GM21576 (cell line): Measurements from ENCODE around the gene SURF4.

Experiments used
- ATAC-seq: cut with Tn5 transposase; IDR thresholded peaks from one replicate; pipeline ENCODE4 v1.9.1; 2021; ENCODE audit warnings: mild to moderate bottlenecking, moderate library complexity; ENCODE audit not compliant: unreplicated experiment

SURF4 gene

GRCh38 chr9:133375724-133376654 is at the start of gene SURF4, which contains the start of gene STKLD1:
SURF4 (minus strand) TSS chr9:133376060; CDS start chr9:133375969, 91 bp downstream.
STKLD1 (plus strand) TSS chr9:133376366; CDS start chr9:133376474, 108 bp downstream.
- peak; percentile 87 for ATAC-seq

DNA sequence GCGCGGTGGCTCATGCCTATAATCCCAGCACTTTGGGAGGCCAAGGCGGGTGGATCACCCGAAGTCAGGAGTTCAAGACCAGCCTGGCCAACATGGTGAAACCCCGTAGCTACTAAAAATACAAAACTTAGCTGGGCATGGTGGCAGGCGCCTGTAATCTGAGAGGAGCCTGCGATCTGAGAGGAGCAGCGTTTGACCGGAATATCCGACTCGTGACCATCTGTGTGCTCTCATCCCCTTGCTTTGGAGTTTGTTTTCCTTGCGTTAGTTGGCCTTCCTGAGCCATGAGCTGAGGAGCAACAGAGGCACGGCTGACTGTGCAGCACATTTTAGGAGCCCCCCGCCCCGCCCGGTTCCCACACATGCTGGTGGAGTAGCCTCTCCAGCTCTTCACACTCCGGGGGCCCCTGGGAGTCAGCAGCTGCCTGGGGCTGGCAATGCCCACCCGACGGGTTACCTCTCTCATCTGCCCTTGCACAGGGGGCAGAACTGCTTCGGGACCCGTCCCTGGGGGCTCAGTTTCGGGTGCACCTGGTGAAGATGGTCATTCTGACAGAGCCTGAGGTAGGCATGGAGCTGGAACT is 49.3 kb upstream of the SURF4 start:
- no peak for ATAC-seq

DNA sequence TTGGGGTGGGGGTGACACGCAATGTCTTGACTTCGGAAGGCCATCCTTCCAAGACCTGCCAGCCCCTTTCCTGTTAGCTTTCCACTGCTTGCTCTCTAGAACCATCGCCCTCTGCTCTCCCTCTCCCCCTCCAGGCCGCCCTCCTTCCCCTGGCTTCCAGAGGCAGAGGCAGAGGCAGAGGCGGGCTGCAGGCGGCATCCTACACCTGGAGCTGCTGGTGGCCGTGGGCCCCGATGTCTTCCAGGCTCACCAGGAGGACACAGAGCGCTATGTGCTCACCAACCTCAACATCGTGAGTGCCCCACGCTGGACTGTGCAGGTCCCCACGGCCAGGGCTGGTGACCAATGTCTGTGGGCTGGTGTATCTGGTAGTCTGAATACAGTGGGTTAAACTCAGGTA is 48.3 kb upstream of the SURF4 start:
- no peak for ATAC-seq

GRCh38 chr9:133423216-133423615 is 47.4 kb upstream of the SURF4 start:
- no peak for ATAC-seq

GRCh38 chr9:133421615-133422542 is 46.0 kb upstream of the SURF4 start, which contains the start of gene ADAMTS13:
ADAMTS13 (plus strand) TSS chr9:133422367; CDS start chr9:133422444, 77 bp downstream.
- no peak for ATAC-seq

- no peak for ATAC-seq
Observed at GRCh38 chr9:133420392-133420827, 44.5 kb upstream of the SURF4 start.

DNA sequence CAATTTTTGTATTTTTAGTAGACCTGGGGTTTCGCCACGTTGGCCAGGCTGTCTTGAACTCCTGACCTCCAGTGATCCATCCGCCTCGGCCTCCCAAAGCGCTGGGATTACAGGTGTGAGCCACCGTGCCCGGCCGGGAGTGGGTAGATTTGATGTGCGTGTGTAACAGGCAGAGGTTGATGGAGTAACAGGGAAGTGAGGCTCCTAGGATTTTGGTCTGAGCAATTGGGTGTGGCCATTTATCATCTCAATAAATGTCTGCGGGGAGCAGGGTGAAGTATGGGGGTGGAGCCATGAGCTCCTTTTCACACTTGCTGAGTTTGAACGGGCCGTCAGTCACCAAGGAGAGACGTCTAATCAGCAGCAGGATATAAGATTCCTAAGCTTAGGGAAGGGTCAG is 43.1 kb upstream of the SURF4 start:
- no peak for ATAC-seq

DNA sequence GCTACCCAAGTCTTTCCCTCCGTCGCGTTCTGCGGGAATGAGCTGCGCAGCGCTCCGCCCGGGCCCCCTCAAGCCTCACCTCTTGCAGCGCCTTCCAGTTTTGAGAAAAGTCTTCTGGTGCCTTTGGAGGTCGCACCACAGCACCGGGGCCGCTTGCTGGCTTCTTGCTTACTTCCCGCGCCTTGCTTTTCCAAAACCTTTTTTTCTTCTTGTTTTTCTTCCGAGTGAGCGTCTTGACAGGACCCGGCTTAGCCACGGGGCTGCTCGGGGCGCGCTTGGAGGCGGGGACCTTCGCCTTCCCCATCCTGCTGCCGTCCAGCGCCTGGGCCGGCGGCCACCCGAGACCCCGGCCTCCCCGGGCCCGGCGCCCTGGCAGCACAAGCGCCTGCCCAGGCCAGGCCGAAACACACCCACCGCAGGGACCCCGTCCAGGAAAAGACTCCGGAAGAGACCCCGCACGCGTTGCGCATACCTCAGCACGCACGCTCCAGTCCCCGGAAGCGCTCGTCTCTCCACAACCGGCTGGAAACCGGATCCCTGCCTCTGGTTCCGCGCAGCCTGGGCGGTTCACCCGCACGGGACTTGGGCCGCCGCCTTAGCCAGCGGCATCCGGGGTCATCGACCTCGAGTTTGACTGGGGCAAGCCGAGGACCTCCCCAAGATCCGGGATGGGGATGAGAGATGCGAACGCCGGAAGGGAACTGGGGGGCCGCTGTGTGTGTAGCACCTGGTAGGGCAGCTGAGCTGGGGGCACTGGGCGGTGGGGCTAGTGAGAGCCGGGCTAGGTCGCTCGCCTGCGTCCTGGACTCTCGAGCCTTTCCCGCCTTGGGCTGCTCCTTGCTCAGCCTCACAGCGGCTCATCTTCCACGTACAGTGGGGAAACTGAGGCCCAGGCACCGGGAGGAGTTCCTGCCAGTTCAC is 41.9 kb upstream of the SURF4 start, which contains the start of gene REXO4:
REXO4 (minus strand) TSS at position 470 of the 921 bp plus-strand sequence; CDS start at position 304, 166 bp downstream.
- ATAC-seq = peak; percentile 57

GRCh38 chr9:133415170-133415569 is 39.3 kb upstream of the SURF4 start:
- ATAC-seq = no peak

DNA sequence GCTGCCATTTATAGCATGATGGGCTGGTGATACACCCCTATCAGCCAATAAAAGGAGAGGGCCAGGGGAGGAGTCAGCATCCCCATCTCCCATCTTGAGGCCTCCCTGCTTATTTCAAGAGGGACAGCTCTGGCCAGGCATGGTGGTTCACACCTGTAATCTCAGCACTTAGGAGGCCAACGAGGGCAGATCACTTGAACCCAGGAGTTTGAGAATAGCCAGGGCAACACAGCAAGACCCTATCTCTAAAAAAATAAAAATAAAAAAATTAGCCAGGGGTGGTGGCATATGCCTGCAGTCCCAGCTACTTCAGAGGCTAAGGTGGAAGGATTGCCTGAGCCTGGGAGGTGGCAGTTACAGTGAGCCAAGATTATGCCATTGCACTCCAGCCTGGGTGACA is 32.2 kb upstream of the SURF4 start:
- ATAC-seq = no peak

- ATAC-seq = no peak
Observed at GRCh38 chr9:133406480-133407307, 30.8 kb upstream of the SURF4 start.

GRCh38 chr9:133405508-133406438 is 29.9 kb upstream of the SURF4 start:
- ATAC-seq = no peak

DNA sequence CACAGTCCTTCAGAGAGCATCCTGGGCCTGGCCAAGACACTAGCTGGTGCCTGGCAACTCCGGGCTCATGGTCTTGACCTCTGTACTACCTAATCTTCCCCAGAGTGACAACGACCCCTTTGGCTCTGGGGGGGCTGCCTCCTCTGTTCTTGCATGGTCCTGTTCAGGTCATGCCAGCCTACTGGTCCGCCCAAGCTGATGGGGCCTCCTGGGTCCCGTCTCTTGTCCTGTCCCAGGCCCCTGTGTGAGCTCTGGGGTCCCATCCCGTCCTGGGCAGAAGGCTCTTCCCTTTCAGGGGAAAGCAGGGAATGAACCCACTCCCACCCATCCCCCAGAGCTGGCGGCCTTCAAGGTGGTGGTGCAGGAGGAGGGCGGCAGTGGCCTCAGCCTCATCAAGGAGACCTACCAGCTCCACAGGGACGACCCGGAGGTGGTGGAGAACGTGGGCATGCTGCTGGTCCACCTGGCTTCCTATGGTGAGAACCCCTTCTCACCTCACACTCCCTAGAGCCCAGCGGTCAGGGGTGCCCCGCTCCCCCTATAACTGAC is 28.7 kb upstream of the SURF4 start:
- ATAC-seq = no peak

- no peak for ATAC-seq
Observed at GRCh38 chr9:133403766-133404453, 28.1 kb upstream of the SURF4 start.

DNA sequence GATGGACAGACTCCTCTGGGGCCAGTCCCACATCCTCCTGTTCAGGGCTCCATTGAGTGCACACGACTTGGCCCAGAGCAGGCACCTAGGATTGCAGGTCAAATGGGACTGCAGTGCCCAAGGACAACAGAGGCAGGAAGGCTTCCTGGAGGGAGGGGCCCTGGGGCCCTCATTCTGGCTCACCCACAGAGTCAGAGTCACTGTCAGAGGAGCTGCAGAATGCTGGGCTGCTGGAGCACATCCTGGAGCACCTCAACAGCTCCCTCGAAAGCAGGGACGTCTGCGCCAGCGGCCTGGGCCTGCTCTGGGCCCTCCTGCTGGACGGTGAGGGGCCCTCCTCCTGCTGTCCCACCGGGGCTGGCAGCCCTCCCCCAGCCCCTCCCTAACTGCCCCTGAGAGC is 26.8 kb upstream of the SURF4 start:
- ATAC-seq = no peak

- no peak for ATAC-seq
Observed at GRCh38 chr9:133401588-133401987, 25.7 kb upstream of the SURF4 start.

DNA sequence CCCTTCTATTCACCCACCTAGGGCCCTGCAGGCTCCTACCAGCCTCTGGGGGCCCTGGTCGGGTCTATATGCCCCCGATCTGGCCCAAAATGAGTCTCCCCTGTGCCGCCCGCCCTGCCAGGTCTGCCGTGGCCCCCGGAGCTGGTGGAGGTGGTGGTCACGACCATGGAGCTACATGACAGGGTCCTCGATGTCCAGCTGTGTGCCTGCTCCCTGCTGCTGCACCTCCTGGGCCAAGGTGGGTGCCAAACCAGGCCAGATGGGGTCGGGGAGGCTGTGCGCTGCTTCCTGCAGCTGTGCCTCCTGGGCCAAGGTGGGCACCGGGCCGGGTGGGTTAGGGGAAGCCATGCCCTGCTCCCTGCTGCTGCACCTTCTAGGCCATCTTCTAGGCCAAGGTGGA is 24.4 kb upstream of the SURF4 start:
- no peak for ATAC-seq
